Mesendoderm (in vitro differentiated cells): ENCODE data around the gene TNPO3.

Experiments
- DNase-seq: peaks from one replicate; pipeline ENCODE4 v3.0.0; 2013
- H2AK5ac ChIP-seq: 2 replicates; pipeline ENCODE4 v1.6.1; 2013; ENCODE audit warnings: low read length, inconsistent platforms
- H2BK120ac ChIP-seq: 2 replicates; pipeline ENCODE4 v1.6.1; 2013; ENCODE audit warnings: low read depth, mild to moderate bottlenecking, low read length, moderate library complexity, mixed read lengths
- H2BK15ac ChIP-seq: replicated peaks from 2 replicates; pipeline ENCODE4 v1.6.1; 2013; ENCODE audit warnings: low read depth, mild to moderate bottlenecking, moderate library complexity
- H2BK5ac ChIP-seq: 2 replicates; pipeline ENCODE4 v1.6.1; 2013; ENCODE audit warnings: low read length, inconsistent platforms
- H3K18ac ChIP-seq: 2 replicates; pipeline ENCODE4 v1.6.1; 2013; ENCODE audit warnings: mild to moderate bottlenecking, low read length, mixed read lengths
- H3K23ac ChIP-seq: one replicate; pipeline ENCODE4 v1.6.1; 2013; ENCODE audit warnings: low read length
- H3K27ac ChIP-seq: 2 replicates; pipeline ENCODE4 v1.5.1; 2013; ENCODE audit warnings: low read depth, mild to moderate bottlenecking, inconsistent platforms, low read length, moderate library complexity
- H3K27me3 ChIP-seq: 2 replicates; pipeline ENCODE4 v1.6.1; 2013; ENCODE audit warnings: low read length, control low read depth, mild to moderate bottlenecking, inconsistent platforms; ENCODE audit not compliant: insufficient read depth, poor library complexity
- H3K36me3 ChIP-seq: 2 replicates; pipeline ENCODE4 v1.6.1; 2013; ENCODE audit warnings: low read length, inconsistent platforms; ENCODE audit not compliant: control insufficient read depth, insufficient read depth
- H3K4ac ChIP-seq: one replicate; pipeline ENCODE4 v1.6.1; 2013; ENCODE audit warnings: low read depth, mild to moderate bottlenecking, low read length, moderate library complexity
- H3K4me1 ChIP-seq: 2 replicates; pipeline ENCODE4 v1.6.1; 2013; ENCODE audit warnings: low read depth, low read length, inconsistent platforms; ENCODE audit not compliant: control insufficient read depth
- H3K4me2 ChIP-seq: 2 replicates; pipeline ENCODE4 v1.6.1; 2013; ENCODE audit warnings: low read length
- H3K4me3 ChIP-seq: 2 replicates; pipeline ENCODE4 v1.5.1; 2013; ENCODE audit warnings: mild to moderate bottlenecking, low read length
- H3K56ac ChIP-seq: one replicate; pipeline ENCODE4 v1.6.1; 2013; ENCODE audit warnings: low read length
- H3K79me1 ChIP-seq: 2 replicates; pipeline ENCODE4 v1.6.1; 2013; ENCODE audit warnings: low read length, inconsistent platforms
- H3K79me2 ChIP-seq: 2 replicates; pipeline ENCODE4 v1.6.1; 2013; ENCODE audit warnings: mild to moderate bottlenecking, low read length; ENCODE audit not compliant: control insufficient read depth, insufficient read depth
- H3K9ac ChIP-seq: 2 replicates; pipeline ENCODE4 v1.6.1; 2013; ENCODE audit warnings: low read length, inconsistent platforms
- H4K5ac ChIP-seq: one replicate; pipeline ENCODE4 v1.6.1; 2013; ENCODE audit warnings: low read length
- H4K8ac ChIP-seq: one replicate; pipeline ENCODE4 v1.6.1; 2013; ENCODE audit warnings: low read depth, mild to moderate bottlenecking, control low read depth, low read length, moderate library complexity
- WGBS: extraction: QIAGEN DNeasy Blood & Tissue Kit; methylation state at CpG from one replicate; pipeline ENCODE4 v1.1.7; 2013; ENCODE audit warnings: low lambda C conversion rate, missing lambda C conversion rate; ENCODE audit not compliant: insufficient coverage; ENCODE audit errors: extremely low coverage; 5-methylcytosine and 5-hydroxymethylcytosine counted together

TNPO3 gene

GRCh38 chr7:128941946-128942526 is 112.9 kb downstream of the TNPO3 start:
- DNase-seq, result no peak
- H3K23ac ChIP-seq, result no peak overlapping the region
- no peak overlapping the region for H3K4me2 ChIP-seq
- no peak overlapping the region for H4K8ac ChIP-seq
- no peaks in the 10 kb centered on the region for H3K79me2 ChIP-seq
- H3K9ac ChIP-seq, result no peak overlapping the region
- H2AK5ac ChIP-seq, result no peak overlapping the region
- no peaks in the 10 kb centered on the region for H3K36me3 ChIP-seq
- H2BK15ac ChIP-seq, result no peak overlapping the region
- no peak overlapping the region for H4K5ac ChIP-seq
- peaks cover 14% of the 10 kb centered on the region for H3K27me3 ChIP-seq
- no peak overlapping the region for H3K56ac ChIP-seq
- no peak overlapping the region for H3K27ac ChIP-seq
- no peak overlapping the region for H3K4ac ChIP-seq
- H2BK5ac ChIP-seq, result no peak overlapping the region
- no peak overlapping the region for H3K18ac ChIP-seq
- H3K79me1 ChIP-seq, result no peaks in the 10 kb centered on the region
- no peak overlapping the region for H2BK120ac ChIP-seq
- whole genome bisulfite sequencing, result no CpG with 5 or more reads among the region's 16 CpGs
- H3K4me1 ChIP-seq, result no peaks in the 10 kb centered on the region
- no peak overlapping the region for H3K4me3 ChIP-seq

- no CpG with 5 or more reads among the region's 15 CpGs for WGBS
Measured at GRCh38 chr7:128941323-128941890, 113.5 kb downstream of the TNPO3 start.

GRCh38 chr7:128940494-128941322 is 114.2 kb downstream of the TNPO3 start:
- Histone ChIP-seq H3K79me2 (no peaks in the 10 kb centered on the region), H3K4me1 (no peaks in the 10 kb centered on the region), H2BK5ac (no peak overlapping the region), H3K27ac (no peak overlapping the region), H3K9ac (no peak overlapping the region), H3K18ac (no peak overlapping the region), H3K4me2 (no peak overlapping the region), H3K36me3 (no peaks in the 10 kb centered on the region), H3K27me3 (peaks cover 19% of the 10 kb centered on the region), H2AK5ac (no peak overlapping the region), H2BK15ac (no peak overlapping the region), H3K56ac (no peak overlapping the region), H2BK120ac (no peak overlapping the region), H4K8ac (no peak overlapping the region), H3K4me3 (no peak overlapping the region), H3K23ac (no peak overlapping the region), H4K5ac (no peak overlapping the region), H3K4ac (no peak overlapping the region), H3K79me1 (no peaks in the 10 kb centered on the region)
- no CpG with 5 or more reads among the region's 20 CpGs for WGBS
- no peak for DNase-seq

More at GRCh38 chr7:128941323-128941890, 113.5 kb downstream of the TNPO3 start:
- H3K27me3 ChIP-seq, result peaks cover 19% of the 10 kb centered on the region
- H3K79me2 ChIP-seq, result no peaks in the 10 kb centered on the region
- H3K27ac ChIP-seq, result no peak overlapping the region
- no peak overlapping the region for H2BK5ac ChIP-seq
- H3K23ac ChIP-seq, result no peak overlapping the region
- no peak overlapping the region for H3K4ac ChIP-seq
- no peak overlapping the region for H3K4me3 ChIP-seq
- H3K4me1 ChIP-seq, result no peaks in the 10 kb centered on the region
- no peak overlapping the region for H4K5ac ChIP-seq
- no peak overlapping the region for H2BK120ac ChIP-seq
- DNase-seq, result no peak
- H4K8ac ChIP-seq, result no peak overlapping the region
- no peaks in the 10 kb centered on the region for H3K36me3 ChIP-seq
- H2BK15ac ChIP-seq, result no peak overlapping the region
- H3K18ac ChIP-seq, result no peak overlapping the region
- H2AK5ac ChIP-seq, result no peak overlapping the region
- no peak overlapping the region for H3K56ac ChIP-seq
- no peaks in the 10 kb centered on the region for H3K79me1 ChIP-seq
- H3K9ac ChIP-seq, result no peak overlapping the region
- no peak overlapping the region for H3K4me2 ChIP-seq

- no CpG with 5 or more reads among the region's 18 CpGs for WGBS
- Histone ChIP-seq H3K79me1 (no peaks in the 10 kb centered on the region), H2BK120ac (no peak overlapping the region), H4K5ac (no peak overlapping the region), H3K4ac (no peak overlapping the region), H3K56ac (no peak overlapping the region), H4K8ac (no peak overlapping the region), H3K18ac (no peak overlapping the region), H3K4me2 (no peak overlapping the region), H3K36me3 (no peaks in the 10 kb centered on the region), H3K4me3 (no peak overlapping the region), H3K27me3 (peaks cover 19% of the 10 kb centered on the region), H3K4me1 (no peaks in the 10 kb centered on the region), H3K27ac (no peak overlapping the region), H3K79me2 (no peaks in the 10 kb centered on the region), H3K9ac (no peak overlapping the region), H2BK5ac (no peak overlapping the region), H2BK15ac (no peak overlapping the region), H2AK5ac (no peak overlapping the region), H3K23ac (no peak overlapping the region)
- no peak for DNase-seq
Measured at GRCh38 chr7:128939861-128940410, 115.0 kb downstream of the TNPO3 start.

- H2BK120ac ChIP-seq, result no peak overlapping the region
- no peaks in the 10 kb centered on the region for H3K79me2 ChIP-seq
- WGBS, result no CpG with 5 or more reads among the region's 7 CpGs
- H3K18ac ChIP-seq, result no peak overlapping the region
- H3K9ac ChIP-seq, result no peak overlapping the region
- no peak overlapping the region for H3K23ac ChIP-seq
- H4K8ac ChIP-seq, result no peak overlapping the region
- H2BK15ac ChIP-seq, result no peak overlapping the region
- H3K27me3 ChIP-seq, result peaks cover 19% of the 10 kb centered on the region
- no peak overlapping the region for H2BK5ac ChIP-seq
- no peak overlapping the region for H3K4me3 ChIP-seq
- DNase-seq, result no peak
- H4K5ac ChIP-seq, result no peak overlapping the region
- H3K4me1 ChIP-seq, result no peaks in the 10 kb centered on the region
- no peak overlapping the region for H3K4me2 ChIP-seq
- no peaks in the 10 kb centered on the region for H3K36me3 ChIP-seq
- H3K56ac ChIP-seq, result no peak overlapping the region
- H3K4ac ChIP-seq, result no peak overlapping the region
- H3K27ac ChIP-seq, result no peak overlapping the region
- H2AK5ac ChIP-seq, result no peak overlapping the region
- H3K79me1 ChIP-seq, result no peaks in the 10 kb centered on the region
Measured at GRCh38 chr7:128939075-128939860, 115.6 kb downstream of the TNPO3 start.
